K562 (cell line): ENCODE data around the gene FKRP. TPM values are rescaled to one million over a fixed set of nuclear protein-coding genes. Genes with fewer than 3 reads are reported as not detected.

ENCODE experiments used
- EWSR1 ChIP-seq: fragments of 450-650 bp; IDR thresholded peaks from 2 replicates; pipeline ENCODE4 v1.6.1; 2018; ENCODE audit warnings: borderline replicate concordance, mild to moderate bottlenecking, low read depth, moderate library complexity; ENCODE audit not compliant: partially characterized antibody
- KAT2B ChIP-seq: IDR thresholded peaks from one replicate; pipeline ENCODE4 v1.6.1; 2012; ENCODE audit warnings: low read depth, mild to moderate bottlenecking, control low read depth, inconsistent platforms, low read length, moderate library complexity
- PKNOX1 ChIP-seq: fragments of 450-650 bp; IDR thresholded peaks from 2 replicates; pipeline ENCODE4 v1.6.1; 2016
- REST ChIP-seq, 2 experiments: fragments of 450-650 bp; formaldehyde crosslinking in 1 of 2; IDR thresholded peaks; 2 replicates each; pipeline versions ENCODE4 v1.4.0 to v1.6.1; 2014 to 2020; ENCODE audit warnings: mild to moderate bottlenecking in 2 of 2, borderline replicate concordance in 1 of 2, low read depth in 1 of 2
- SMARCE1 ChIP-seq: fragments of 450-650 bp; IDR thresholded peaks from 2 replicates; pipeline ENCODE4 v1.7.1; 2016; ENCODE audit warnings: mild to moderate bottlenecking
- SMC3 ChIP-seq: conservative IDR thresholded peaks from 2 replicates; pipeline ENCODE4 v1.6.1; 2011; ENCODE audit warnings: low read depth, low read length, improper control_type of control experiment; ENCODE audit not compliant: insufficient read depth
- TAF9B ChIP-seq: fragments of 450-650 bp; IDR thresholded peaks from 2 replicates; pipeline ENCODE4 v1.6.1; 2018; ENCODE audit warnings: mild to moderate bottlenecking; ENCODE audit not compliant: partially characterized antibody
- ZFPM2 ChIP-seq: fragments of 250-450 bp; sonication (Bioruptor Pico); IDR thresholded peaks from 2 replicates; pipeline ENCODE4 v1.5.1; 2022; ENCODE audit warnings: mild to moderate bottlenecking
- ZNF133 ChIP-seq: fragments of 250-450 bp; sonication (Bioruptor Pico); IDR thresholded peaks from 2 replicates; pipeline ENCODE4 v1.4.0; 2020; ENCODE audit warnings: mild to moderate bottlenecking
- ZNF143 ChIP-seq: sonication (generic); formaldehyde crosslinking; IDR thresholded peaks from 2 replicates; pipeline ENCODE4 v1.9.0; 2022; ENCODE audit warnings: mild to moderate bottlenecking, missing genetic modification reagents
- ZNF347 ChIP-seq: fragments of 450-650 bp; formaldehyde crosslinking; IDR thresholded peaks from 2 replicates; pipeline ENCODE4 v1.4.0; 2020; ENCODE audit warnings: low read depth, mild to moderate bottlenecking, moderate library complexity
- ZNF431 ChIP-seq: sonication (generic); formaldehyde crosslinking; IDR thresholded peaks from 2 replicates; pipeline ENCODE4 v1.8.0; 2022; ENCODE audit warnings: mild to moderate bottlenecking, missing genetic modification reagents
- ZZZ3 ChIP-seq: fragments of 450-650 bp; IDR thresholded peaks from 2 replicates; pipeline ENCODE4 v1.6.1; 2016; ENCODE audit warnings: antibody characterized with exemption, mild to moderate bottlenecking, moderate library complexity
- polyA plus RNA-seq, 8 experiments: library from polyadenylated mRNA; depleted of rRNA in 4 of 8; stranded (reverse) in 5 of 8; unstranded in 3 of 8; fragments of >200 nt; fragmentation: Nextera tagmentation in 2 of 8; fragmentation: Illumina TruSeq in 1 of 8; extraction: Ambion mirVana in 2 of 8; extraction: Trizol in 1 of 8; gene quantifications; 2 replicates each; pipeline versions ENCODE4 v1.2.1 to v1.2.3, GENCODE V29; 2011 to 2014; ENCODE audit warnings: inconsistent platforms in 1 of 8, missing spikeins in 1 of 8
- total RNA-seq, 7 experiments: library from RNA; depleted of rRNA in 6 of 7; stranded (reverse); fragments of >200 nt in 6 of 7; fragmentation: Illumina TruSeq in 2 of 7; extraction: Trizol in 2 of 7; gene quantifications; 2 replicates each; pipeline versions ENCODE4 v1.2.1 to v1.2.3, GENCODE V29; 2011 to 2021; ENCODE audit warnings: low replicate concordance in 1 of 7
- TF ChIP-seq, protein P1 (sequence below): fragments of 450-650 bp; IDR thresholded peaks from 2 replicates; pipeline ENCODE4 v1.6.1; 2018; ENCODE audit not compliant: partially characterized antibody

FKRP gene
- total and polyA plus RNA-seq, 9 of the 15 experiments (the other 6 are each of a cell fraction or from before 2014, with no cell fraction given), result 0.68 to 16.1 (median 6.5) TPM

- TF ChIP-seq REST (IDR thresholded peaks at IDR 0.05; ENCODE audit: borderline replicate concordance) (peak; percentile 21; the same call in 1 of the 2 replicates), REST (CRISPR knock-in tag; IDR thresholded peaks at IDR 0.05; ENCODE audit: low read depth) (no peak), ZZZ3 (no peak), PKNOX1 (no peak), ZNF347 (no peak), ZNF133 (no peak), ZFPM2 (no peak), TAF9B (no peak), EWSR1 (no peak), SMC3 (peak; percentile 48; the same call in 1 of the 2 replicates), SMARCE1 (0 out of 2 replicates have a peak, but pooled peaks have one; percentile 42), KAT2B (no peak), ZNF143 (0 out of 2 replicates have a peak, but pooled peaks have one; percentile 15), ZNF431 (CRISPR knock-in tag) (no peak)
- TF ChIP-seq, protein P1, sequence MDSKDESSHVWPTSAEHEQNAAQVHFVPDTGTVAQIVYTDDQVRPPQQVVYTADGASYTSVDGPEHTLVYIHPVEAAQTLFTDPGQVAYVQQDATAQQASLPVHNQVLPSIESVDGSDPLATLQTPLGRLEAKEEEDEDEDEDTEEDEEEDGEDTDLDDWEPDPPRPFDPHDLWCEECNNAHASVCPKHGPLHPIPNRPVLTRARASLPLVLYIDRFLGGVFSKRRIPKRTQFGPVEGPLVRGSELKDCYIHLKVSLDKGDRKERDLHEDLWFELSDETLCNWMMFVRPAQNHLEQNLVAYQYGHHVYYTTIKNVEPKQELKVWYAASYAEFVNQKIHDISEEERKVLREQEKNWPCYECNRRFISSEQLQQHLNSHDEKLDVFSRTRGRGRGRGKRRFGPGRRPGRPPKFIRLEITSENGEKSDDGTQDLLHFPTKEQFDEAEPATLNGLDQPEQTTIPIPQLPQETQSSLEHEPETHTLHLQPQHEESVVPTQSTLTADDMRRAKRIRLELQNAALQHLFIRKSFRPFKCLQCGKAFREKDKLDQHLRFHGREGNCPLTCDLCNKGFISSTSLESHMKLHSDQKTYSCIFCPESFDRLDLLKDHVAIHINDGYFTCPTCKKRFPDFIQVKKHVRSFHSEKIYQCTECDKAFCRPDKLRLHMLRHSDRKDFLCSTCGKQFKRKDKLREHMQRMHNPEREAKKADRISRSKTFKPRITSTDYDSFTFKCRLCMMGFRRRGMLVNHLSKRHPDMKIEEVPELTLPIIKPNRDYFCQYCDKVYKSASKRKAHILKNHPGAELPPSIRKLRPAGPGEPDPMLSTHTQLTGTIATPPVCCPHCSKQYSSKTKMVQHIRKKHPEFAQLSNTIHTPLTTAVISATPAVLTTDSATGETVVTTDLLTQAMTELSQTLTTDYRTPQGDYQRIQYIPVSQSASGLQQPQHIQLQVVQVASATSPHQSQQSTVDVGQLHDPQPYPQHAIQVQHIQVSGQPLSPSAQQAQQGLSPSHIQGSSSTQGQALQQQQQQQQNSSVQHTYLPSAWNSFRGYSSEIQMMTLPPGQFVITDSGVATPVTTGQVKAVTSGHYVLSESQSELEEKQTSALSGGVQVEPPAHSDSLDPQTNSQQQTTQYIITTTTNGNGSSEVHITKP, result no peak
Observed at GRCh38 chr19:46748325-46749109, 2.7 kb downstream of the FKRP start (continued).
